Cortex of kidney (tissue), 1 donor: ENCODE measurements around the gene COL16A1.

Source experiments
- DNase-seq: peaks from one replicate; lab custom pipeline; 2025; lab: John Stamatoyannopoulos, UW

The COL16A1 gene

DNA sequence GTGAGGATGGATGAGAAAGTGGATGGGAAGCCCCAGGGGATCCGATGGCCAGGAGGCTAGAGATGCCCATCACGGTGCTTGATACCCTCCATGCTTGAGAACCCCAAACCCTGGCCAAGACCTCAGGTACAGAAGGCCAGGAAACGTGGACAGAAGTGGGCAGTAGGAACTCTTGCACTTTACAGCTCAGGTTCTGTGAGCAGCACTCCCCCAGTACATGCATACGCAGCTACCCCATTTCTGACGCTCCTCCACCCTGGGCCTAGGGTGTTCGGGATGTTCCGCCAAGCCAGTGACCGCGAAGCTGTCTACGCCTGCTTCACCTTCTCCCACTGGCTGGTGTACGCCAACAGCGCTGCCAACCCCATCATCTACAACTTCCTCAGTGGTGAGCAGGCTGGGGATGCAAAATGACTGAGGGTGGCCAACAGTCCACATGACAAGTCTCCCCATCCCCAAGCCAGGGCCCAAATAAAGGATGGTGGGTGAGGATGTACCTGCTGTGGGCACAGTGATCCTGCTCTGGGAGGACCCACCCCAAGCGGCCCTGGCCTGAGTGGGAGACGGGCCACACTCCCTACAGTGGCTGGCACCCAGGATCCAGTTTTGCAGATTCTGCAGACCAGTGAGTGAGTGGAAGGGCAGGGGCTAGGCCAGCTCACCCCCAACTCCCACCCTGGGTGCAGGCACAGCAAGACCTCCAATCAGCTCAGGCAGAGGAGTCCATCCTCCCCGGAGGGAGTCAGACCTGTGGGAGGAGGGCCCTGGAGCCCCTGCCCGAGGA is 78.9 kb downstream of the COL16A1 start:
- DNase-seq = no peak

DNA sequence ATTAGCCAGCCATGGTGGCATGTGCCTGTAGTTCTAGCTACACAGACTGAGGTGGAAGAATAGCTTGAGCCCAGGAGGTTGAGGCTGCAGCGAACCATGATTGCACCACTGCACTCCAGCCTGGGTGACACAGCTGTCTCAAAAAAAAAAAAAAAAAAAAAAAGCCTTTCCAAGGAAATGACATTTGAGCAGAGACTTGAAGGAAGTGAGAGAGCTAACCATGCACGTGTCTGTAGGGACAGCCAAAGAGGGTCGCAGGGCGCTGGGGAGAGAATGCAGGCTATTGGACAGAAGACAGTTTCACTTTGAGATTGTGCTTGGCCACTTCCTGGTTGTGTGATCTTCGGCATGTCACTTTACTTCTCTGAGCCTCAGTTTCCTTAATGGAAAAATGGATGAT is 79.5 kb downstream of the COL16A1 start:
- DNase-seq = no peak

DNA sequence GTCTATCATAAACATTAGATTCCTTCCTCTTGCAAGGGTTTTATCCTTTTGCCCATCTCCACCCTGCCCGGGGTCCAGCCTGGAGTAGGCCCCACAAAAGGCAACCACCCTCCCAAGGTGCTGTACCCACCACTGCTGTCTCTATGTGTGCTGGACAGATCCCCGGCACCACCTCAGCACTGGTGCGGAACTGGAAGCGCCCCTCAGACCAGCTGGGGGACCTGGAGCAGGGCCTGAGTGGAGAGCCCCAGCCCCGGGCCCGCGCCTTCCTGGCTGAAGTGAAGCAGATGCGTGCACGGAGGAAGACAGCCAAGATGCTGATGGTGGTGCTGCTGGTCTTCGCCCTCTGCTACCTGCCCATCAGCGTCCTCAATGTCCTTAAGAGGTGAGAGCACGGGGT is 80.5 kb downstream of the COL16A1 start:
- DNase-seq = no peak

DNA sequence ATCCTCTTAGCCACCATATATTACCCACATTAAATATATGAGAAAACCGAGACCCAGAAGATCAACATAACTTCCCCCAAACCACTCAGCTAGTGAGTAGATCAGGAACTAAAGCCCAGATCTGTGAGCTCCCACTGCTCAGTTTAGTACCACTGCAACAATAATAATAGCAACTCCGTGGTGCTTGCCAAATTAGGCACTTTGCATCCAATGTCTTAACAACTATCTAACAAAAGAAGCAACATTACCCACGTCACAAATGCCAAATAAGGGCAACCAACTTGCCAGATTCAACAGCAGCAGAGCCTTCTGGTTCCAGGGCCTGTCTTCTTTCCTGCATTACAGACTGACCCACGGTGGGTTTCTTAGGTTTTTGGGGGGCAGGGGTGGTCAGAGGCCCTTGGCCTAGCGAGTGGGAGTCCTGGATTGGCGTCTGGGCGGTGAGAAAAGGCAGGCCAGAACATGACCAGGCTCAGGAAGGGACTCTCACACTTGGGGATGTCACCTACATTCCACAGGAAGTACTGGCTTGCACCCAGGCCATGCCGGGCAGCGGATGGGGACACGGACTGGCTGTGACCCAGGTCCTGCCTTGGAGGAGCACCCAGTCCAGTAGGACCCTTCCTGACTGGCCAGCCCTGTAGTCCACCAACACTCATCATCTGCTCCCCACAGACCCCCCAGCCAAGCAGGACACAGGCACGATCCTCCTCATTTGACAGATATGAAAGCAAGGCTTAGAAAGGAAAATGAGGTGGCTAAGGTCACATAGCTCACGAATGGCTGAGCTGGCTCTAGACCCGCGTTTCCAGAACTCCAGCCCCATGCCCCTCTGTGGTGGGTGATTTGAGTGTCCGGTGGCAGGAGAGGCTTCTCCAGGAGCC is 81.7 kb downstream of the COL16A1 start:
- no peak for DNase-seq

DNA sequence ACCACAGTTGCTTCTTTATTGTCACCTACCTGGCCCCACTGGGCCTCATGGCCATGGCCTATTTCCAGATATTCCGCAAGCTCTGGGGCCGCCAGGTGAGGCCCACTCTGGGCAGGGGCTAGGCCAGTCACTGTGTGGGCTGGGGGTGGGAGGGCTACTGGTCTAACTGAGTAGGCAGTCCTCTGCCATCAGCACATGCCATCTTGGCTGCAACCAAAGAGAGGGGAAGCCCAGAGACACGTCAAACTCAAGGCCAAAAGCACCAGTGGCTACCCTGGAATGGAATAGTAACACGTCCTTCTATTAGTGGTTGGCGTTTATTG is 82.4 kb downstream of the COL16A1 start:
- DNase-seq = no peak

DNA sequence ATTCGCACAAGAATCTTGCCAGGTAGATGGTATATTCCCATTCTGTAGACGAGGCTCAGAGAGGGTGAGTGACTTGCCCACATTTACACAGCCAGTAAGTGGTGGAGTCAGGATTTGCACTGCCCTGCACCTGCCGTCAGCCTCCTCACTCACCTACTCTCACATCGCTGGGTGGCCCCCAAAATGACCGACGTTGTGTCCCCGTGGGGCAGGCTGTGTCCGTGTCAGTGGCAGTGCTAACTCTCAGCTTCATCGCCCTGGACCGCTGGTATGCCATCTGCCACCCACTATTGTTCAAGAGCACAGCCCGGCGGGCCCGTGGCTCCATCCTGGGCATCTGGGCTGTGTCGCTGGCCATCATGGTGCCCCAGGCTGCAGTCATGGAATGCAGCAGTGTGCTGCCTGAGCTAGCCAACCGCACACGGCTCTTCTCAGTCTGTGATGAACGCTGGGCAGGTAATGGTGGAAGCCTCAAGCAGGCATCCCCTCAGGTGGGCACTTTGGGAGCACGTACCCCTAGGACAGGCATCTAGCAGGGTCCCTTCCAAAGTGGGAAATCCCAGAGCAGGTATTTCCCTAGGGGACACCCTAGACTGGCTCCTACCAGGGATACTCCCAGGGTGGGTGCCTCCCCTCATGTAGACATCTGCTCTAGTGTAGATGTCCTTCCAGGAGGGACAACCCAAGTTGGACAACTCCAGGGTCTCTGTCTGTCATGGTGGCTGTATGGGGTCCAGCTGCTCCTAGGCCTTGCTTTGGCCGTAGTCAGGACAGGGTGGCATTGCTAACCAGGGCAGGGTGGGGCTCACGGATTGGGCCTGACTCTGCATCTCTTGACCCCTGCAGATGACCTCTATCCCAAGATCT is 83.0 kb downstream of the COL16A1 start:
- no peak for DNase-seq

DNA sequence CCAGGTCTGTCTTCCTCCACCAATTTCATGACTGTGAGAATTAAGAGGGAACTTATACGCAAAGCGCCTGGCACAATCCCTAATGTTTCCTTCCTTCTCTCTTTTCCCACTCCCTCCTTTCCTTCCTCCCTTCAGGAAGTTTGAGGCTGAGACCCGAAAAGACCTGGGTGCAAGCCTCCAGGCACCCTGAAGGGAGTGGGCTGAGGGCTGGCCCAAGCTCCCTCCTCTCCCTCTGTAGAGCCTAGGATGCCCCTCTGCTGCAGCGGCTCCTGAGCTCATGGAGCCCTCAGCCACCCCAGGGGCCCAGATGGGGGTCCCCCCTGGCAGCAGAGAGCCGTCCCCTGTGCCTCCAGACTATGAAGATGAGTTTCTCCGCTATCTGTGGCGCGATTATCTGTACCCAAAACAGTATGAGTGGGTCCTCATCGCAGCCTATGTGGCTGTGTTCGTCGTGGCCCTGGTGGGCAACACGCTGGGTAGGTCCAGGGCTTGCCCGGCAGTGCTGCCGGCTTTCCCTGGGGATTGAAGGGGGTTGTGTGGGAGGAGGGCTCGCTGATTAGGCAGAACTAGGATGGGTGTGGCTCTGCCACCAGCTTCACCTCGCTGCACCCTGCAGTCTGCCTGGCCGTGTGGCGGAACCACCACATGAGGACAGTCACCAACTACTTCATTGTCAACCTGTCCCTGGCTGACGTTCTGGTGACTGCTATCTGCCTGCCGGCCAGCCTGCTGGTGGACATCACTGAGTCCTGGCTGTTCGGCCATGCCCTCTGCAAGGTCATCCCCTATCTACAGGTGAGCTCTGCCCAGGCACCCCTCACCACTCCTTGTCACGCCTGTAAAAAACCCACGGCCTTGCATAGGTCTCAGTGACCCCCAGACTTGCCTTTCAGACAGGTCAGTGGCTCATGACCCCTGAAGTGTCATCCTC is 84.6 kb downstream of the COL16A1 start:
- DNase-seq = no peak

DNA sequence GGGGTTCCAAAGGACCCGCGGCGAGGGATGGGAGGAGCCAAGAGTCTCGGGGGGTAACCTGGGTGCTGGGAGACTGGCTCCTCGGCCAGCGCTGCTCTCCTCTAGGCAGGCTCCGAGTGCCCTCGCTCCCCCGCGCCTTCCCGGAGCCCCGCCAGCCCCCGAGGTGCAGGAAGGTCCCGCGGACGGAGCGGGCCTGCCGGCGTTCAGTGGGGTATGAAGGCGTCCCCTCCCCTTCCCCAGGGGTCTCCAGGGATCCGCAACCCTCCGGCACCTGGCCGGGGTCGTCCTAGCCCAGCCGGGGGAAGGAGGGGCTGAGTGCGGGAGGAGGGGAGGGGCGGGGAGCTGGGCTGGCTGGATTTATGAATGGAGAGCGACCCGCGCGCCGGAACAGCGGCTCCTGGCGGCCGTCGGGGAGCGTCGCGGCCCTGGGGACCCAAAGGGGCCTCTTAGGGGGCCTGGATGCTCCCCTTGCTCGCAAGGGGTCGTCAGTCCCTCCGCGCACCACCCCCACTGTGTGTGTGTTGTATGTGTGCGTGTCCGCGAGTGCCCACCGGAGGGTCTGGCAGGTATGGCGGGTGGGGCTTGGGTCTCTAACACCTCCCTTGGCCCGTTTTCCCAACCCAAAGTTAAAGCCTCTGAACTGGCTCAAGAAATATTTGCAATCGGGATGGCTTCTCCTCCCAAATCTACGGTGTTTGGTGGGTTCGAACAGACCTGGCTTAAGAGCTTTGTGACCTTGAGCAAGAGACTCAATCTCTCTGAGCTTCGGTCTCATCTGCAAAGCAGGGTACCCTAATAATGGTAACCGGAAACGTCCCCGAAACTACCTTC is 85.7 kb downstream of the COL16A1 start:
- no peak for DNase-seq

DNA sequence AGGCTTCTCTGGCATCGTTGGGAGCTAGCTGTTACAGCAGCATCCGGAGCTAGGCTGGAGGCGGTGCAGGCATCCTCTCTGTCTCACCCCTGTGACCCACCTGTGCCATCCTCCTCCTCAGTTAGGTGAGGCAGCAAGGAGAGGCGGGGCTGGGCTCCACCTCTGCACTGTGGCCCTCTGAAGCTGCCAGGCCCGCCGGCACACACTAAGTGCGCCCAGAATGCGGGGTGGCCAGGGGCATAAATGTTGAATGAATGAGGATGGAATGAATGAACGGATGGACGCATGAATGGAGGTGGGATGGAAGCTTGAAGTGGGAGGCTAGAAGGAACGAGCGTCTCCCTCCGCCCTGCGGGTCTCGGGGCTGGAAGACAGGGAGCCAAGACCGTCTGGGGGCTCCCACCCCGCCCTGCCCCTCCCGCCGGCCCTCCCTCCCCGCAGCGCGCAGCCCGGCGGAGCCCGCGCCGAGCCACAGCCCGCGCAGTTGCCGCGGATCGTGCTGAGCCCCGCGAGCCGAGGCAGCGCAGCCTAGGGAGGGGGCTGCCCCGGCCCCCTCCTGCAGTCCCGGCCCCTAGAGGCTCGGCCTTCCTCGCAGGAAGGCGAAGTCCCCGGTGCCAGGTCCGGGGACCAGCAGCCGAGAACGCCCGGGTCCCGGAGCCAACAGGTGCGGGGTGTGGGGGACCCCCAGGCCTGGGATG is 86.5 kb downstream of the COL16A1 start, which contains the start of gene HCRTR1:
Gene HCRTR1, plus strand, starts transcription at position 472 of the 698 bp plus-strand sequence. CDS start 1,504 bp downstream, outside the sequence.
- no peak for DNase-seq

DNA sequence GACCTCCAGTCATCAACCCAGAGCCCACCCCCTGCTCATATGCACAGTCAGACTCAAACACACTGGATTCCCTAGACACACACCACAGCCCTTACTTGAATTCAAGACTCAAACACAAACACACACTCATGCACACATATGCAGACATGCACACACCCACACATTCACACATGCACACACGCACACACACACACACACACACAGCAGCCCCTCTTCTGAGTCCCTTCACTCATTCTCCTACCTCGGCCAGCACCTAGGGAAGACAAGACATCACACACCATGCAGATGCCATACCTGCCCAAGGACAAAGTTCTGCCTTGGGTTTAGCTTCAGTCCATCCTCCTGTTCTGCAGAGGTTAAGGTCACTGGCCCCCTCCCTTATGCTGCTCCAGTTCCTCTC is 87.9 kb downstream of the COL16A1 start:
- no peak for DNase-seq

DNA sequence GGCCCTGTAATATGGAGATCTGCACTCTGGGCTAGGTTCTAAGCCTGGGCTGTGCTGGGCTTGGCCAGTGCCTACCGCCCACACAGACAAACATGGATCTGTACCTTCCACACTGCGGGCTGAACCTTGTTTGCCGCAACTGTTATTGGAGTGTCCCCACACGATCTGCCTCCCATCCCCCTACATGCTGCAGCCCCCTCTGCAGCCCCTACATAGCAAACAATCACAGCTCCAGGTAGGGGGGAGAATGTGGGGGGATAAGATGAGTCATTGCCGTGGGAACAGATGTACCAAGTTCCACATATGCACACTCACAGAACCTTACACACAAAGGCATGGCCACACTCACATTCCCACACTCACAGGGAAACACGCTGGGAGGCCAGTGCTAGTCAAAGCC is 88.4 kb downstream of the COL16A1 start:
- no peak for DNase-seq

DNA sequence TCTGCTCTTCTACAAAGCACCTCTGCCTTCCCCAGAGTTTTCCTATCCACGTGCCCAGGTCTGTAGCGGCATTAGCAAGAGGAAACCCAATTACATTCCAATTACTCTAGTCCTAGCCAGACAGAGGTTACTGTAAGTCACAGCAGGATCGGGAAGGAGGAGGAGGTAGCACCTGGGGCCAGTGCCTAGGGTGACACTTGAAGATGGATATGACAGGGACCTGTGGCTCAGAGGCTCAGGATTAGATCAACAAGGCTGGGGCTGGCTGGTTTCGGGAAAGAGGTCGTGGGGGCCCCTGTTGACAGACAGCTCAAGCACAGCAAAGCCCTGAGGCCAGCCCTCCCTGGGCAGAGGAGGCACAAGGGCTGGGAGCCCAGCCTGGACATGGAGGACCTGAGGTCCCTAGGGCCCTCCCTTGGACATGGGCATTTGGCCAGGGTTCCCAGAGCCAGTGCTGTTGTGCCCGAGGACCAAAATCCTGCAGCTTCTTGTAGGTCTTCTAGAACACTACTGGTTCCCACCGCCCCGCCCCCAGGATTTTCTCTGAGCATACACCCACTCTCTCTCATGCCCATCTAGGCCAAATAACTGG is 89.3 kb downstream of the COL16A1 start:
- DNase-seq = no peak

DNA sequence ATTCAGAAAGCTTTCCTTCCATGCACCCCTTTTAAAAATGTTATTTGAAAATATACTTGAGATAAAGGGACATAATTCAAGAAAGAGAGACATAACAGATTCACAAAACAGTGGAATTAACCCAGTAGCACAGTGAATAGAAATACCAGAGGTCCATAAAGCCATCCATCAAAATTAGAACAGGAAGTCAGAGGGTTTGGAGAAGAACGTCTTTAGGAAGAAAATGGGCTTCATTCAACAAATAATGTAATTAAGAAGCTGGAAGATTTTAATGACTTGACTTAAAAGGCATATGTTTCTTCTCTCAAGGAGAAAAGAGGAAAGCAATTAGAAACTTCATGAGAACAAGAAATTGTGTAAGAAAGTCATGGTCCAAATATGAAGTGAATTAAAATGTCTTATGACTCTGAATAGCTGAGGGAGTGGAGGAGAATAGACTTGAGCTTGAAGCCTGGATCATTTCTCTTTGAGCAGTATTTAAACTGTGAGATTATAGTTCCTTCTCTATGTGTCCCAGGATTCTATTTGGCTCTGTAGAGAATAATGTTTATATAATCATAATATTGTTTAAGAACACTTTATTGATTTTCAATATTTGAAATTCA is 94.2 kb downstream of the COL16A1 start:
- no peak for DNase-seq

DNA sequence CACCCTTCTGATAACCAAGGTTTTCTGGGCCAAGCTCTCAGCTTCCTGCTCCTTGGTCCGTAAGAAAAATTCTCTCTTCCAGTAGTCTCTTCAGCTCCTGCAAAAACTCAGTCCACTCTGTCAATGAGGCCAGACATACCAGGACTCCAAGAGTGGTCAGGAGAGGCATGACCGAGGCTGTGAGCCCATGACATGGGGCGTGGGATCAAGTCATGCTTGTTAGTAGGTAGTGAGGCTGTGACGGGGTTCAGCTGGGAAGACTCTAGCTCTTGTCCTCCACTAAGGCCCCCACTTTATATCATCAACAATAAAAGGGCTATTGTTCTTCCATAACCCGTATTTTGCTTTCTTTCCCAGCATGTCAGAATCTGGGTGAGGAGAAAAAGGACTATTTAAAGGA is 96.5 kb downstream of the COL16A1 start:
- no peak for DNase-seq

DNA sequence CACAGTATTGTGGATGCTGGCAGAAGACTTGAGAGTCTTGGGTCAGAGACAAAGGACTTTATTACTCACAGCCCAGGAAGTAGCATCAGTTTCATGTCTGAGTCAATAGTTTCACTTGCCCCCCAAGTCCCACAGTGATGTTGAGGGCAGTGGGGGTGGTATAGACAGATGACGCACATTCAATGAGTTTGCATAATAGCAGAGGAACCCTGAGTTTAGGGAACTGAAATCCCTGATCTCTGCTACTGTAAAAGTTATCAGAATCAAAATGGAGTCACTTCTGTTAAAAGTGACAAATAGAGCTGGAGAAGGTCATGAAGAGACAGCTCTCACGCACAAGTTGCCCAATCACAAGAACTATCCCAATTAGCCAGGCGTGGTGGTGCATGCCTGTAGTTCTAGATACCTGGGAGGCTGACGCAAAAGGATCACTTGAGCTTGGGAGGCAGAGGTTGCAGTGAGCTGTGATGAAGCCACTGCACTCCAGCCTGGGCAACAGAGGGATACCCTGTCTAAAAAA is 97.8 kb downstream of the COL16A1 start:
- no peak for DNase-seq
